ENCODE data around the gene HBA1. TPM values are rescaled to one million over a fixed set of nuclear protein-coding genes. Genes with fewer than 3 reads are reported as not detected.

HBA1 gene
- total and polyA plus RNA-seq, 9 of the 15 experiments (the other 6 are each of a cell fraction or from before 2014, with no cell fraction given): 128 to 2,388 (median 380) TPM

GRCh38 chr16:180681-181564 is 4.4 kb downstream of the HBA1 start (continued):
- TF ChIP-seq ID3 (CRISPR knock-in tag; IDR thresholded peaks at IDR 0.05) (no peak), ID3 (tag; IDR thresholded peaks at IDR 0.05) (peak; percentile 91), MITF (IDR thresholded peaks at IDR 0.05) (peak; percentile 29; the same call in 1 of the 2 replicates), RBM25 (IDR thresholded peaks at IDR 0.05; ENCODE audit: low read depth, low read length, severe bottlenecking) (peak; percentile 99), ZBTB2 (IDR thresholded peaks at IDR 0.05) (peak; percentile 13; the same call in 1 of the 2 replicates), CBFB (CRISPR knock-in tag; IDR thresholded peaks at IDR 0.05) (peak; percentile 89; the same call in 1 of the 2 replicates), PHB (CRISPR knock-in tag; IDR thresholded peaks at IDR 0.05) (peak; percentile 39; the same call in 1 of the 2 replicates), SMAD4 (CRISPR knock-in tag; conservative IDR thresholded peaks at IDR 0.05) (peak; percentile 84), MYC (IDR thresholded peaks at IDR 0.05; ENCODE audit: low read depth, low read length) (peak; percentile 97), MYC (CRISPR knock-in tag; IDR thresholded peaks at IDR 0.05; ENCODE audit: borderline replicate concordance, low read depth) (0 out of 2 replicates have a peak, but pooled peaks have one; percentile 66), SMARCA5 (IDR thresholded peaks at IDR 0.05) (no peak), NFIC (IDR thresholded peaks at IDR 0.05) (peak; percentile 30), SMARCA4 (IDR thresholded peaks at IDR 0.05) (no peak; the same call in 1 of the 2 replicates), CBX3 (IDR thresholded peaks at IDR 0.05; ENCODE audit: borderline replicate concordance in 1 of 2, low read length in 2 of 2) (peak in 1 of 2 experiments; percentile 80; a peak in 1 of 3 replicates), FOXP1 (CRISPR knock-in tag; IDR thresholded peaks at IDR 0.05) (peak; percentile 100), ZNF280A (IDR thresholded peaks at IDR 0.05; ENCODE audit: low read depth, partially characterized antibody) (no peak), PHF8 (IDR thresholded peaks at IDR 0.05; ENCODE audit: borderline replicate concordance, low read length) (peak; percentile 54; the same call in 1 of the 2 replicates)
